Osteocyte (in vitro differentiated cells): Measurements from ENCODE around the gene RAP1GAP2. TPM values are rescaled to one million over a fixed set of nuclear protein-coding genes. Genes with fewer than 3 reads are reported as not detected.
"Not testable (repeated sequence)": the region's sequence is repeated elsewhere in the genome, so short reads cannot be mapped to it uniquely, and the experiment has no call there.

Experiments
- DNase-seq: peaks from one replicate; pipeline ENCODE4 v3.0.0; 2021; ENCODE audit warnings: mixed read lengths; ENCODE audit not compliant: unreplicated experiment; ENCODE audit errors: extremely low spot score
- H3K27ac Mint-ChIP-seq: one replicate; pipeline ENCODE4 v1.8.0; 2021; ENCODE audit warnings: mild to moderate bottlenecking, mixed read lengths; ENCODE audit not compliant: unreplicated experiment
- H3K27me3 Mint-ChIP-seq: one replicate; pipeline ENCODE4 v1.8.0; 2021; ENCODE audit warnings: mixed read lengths; ENCODE audit not compliant: unreplicated experiment
- H3K36me3 Mint-ChIP-seq: one replicate; pipeline ENCODE4 v1.8.0; 2021; ENCODE audit warnings: mixed read lengths; ENCODE audit not compliant: unreplicated experiment
- H3K4me1 Mint-ChIP-seq: one replicate; pipeline ENCODE4 v1.8.0; 2021; ENCODE audit warnings: mixed read lengths; ENCODE audit not compliant: unreplicated experiment
- H3K4me3 Mint-ChIP-seq: one replicate; pipeline ENCODE4 v1.8.0; 2021; ENCODE audit warnings: mild to moderate bottlenecking, moderate library complexity, mixed read lengths; ENCODE audit not compliant: unreplicated experiment
- H3K9me3 Mint-ChIP-seq: one replicate; pipeline ENCODE4 v1.8.0; 2021; ENCODE audit warnings: mixed read lengths; ENCODE audit not compliant: unreplicated experiment
- total RNA-seq: library from RNA; stranded (reverse); gene quantifications from 2 replicates; pipeline ENCODE4 v1.2.1, GENCODE V29; 2021
- TF ChIP-seq, protein P1 (sequence below): fragments of 200-600 bp; sonication (generic); IDR thresholded peaks from 2 replicates; pipeline ENCODE4 v1.5.0; 2021; ENCODE audit warnings: antibody characterized with exemption, mild to moderate bottlenecking, moderate library complexity

Gene RAP1GAP2
- total RNA-seq, 1 donor from 2014 or later = 6.3 TPM

DNA sequence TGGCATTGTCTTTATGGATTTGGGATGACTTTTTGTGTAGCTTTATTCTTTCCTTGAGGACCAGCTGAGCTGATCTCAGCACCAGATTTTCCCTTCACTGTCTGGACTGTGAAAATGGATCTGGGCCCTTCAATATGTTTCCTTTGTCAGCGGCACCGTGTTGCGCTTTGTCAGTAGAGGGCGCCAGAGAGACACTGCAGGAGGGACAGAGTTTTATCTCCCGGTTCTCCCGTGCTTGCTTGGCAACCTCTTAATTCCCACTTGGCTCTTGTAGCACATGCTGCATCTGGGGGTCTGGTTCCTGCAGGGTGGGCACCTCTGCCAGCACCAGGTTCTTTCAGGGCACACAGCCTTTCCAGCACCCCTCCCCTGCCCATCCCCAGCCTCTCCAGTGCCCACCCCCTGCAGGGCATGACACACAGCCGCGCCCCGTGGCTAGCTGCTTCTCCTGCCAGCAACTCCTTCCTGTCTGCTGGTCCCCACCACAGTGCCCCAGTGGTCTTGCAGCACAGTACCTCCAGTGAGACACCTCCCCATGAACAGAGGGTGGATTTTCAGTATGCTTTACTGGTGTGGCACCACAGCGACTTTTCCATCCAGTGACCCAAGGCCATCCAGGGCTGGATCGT lies 247.6 kb downstream of the RAP1GAP2 start:
- H3K27me3 Mint-ChIP-seq = peaks cover 15% of the 10 kb centered on the region
- H3K4me3 Mint-ChIP-seq = no peak overlapping the region
- H3K36me3 Mint-ChIP-seq = no peaks in the 10 kb centered on the region
- H3K4me1 Mint-ChIP-seq = peaks cover 6% of the 10 kb centered on the region
- TF ChIP-seq, protein P1, sequence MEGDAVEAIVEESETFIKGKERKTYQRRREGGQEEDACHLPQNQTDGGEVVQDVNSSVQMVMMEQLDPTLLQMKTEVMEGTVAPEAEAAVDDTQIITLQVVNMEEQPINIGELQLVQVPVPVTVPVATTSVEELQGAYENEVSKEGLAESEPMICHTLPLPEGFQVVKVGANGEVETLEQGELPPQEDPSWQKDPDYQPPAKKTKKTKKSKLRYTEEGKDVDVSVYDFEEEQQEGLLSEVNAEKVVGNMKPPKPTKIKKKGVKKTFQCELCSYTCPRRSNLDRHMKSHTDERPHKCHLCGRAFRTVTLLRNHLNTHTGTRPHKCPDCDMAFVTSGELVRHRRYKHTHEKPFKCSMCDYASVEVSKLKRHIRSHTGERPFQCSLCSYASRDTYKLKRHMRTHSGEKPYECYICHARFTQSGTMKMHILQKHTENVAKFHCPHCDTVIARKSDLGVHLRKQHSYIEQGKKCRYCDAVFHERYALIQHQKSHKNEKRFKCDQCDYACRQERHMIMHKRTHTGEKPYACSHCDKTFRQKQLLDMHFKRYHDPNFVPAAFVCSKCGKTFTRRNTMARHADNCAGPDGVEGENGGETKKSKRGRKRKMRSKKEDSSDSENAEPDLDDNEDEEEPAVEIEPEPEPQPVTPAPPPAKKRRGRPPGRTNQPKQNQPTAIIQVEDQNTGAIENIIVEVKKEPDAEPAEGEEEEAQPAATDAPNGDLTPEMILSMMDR = peak; percentile 19
- no peak overlapping the region for H3K27ac Mint-ChIP-seq
- H3K9me3 Mint-ChIP-seq = peaks cover 7% of the 10 kb centered on the region
- DNase-seq = peak; percentile 81

DNA sequence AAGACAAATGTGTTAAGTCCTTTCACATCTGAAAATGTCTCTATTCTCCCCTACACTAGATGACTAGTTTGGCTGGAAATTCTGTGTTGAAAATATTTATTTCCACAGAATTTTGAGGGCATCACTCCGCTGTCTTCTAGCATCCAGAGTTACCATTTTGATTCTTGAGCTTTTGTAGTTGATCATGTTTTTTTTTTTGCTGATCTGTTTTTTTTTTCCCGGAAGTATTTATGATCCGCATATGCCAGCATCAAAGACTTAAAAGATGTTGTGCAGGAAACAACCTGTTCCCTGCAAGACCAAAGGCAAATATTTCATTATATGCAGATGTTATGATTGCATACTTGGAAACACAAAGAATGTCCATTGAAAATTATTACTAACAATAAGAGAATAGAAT lies 250.5 kb downstream of the RAP1GAP2 start:
- Mint-ChIP-seq H3K9me3 (peaks cover 7% of the 10 kb centered on the region), H3K36me3 (no peaks in the 10 kb centered on the region), H3K27me3 (peaks cover 12% of the 10 kb centered on the region), H3K27ac (no peak overlapping the region), H3K4me3 (no peak overlapping the region), H3K4me1 (peaks cover 11% of the 10 kb centered on the region)
- TF ChIP-seq, protein P1 = no peak
- DNase-seq = no peak

DNA sequence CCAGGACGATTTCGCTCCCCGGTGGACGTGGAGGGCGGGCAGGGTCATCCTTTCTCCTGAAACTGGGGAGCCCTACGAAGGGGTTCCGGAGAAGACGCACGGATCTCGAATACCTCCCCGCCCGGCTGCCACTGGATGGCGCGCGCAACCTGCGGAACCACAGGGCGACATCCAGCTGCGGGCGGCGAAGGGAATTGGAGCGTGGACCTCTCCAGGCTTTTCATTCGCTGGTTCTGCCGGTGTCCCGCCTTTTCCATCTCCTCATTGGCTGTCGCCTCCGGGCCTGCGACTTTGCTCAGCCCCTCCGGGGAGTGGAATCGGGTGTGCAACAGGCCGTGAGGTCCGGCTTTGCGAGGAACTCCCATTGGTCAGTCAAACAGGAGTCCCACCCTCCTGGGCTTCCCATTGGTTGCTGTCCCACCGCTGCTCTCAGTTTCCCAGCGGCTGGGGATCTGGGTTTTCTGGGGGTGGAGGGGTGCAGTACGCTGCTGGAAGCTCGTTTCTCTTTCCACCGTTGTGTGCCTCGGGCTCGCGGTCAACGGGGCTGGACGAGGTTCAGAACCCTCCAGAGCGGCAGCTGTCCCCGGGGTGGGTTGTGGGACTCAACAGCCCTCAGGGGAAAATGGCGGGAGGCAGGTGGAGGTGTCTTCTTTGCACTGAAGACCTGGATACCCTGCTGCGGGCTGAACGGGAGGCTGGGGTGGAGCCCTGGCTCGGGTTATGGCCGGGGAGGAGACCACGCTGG lies 252.7 kb downstream of the RAP1GAP2 start:
- peak; percentile 99 for DNase-seq
- Mint-ChIP-seq H3K4me1 (peaks cover 11% of the 10 kb centered on the region), H3K27me3 (peaks cover 12% of the 10 kb centered on the region), H3K27ac (peak overlapping the region; percentile 85), H3K9me3 (peaks cover 7% of the 10 kb centered on the region), H3K4me3 (peak overlapping the region; percentile 91), H3K36me3 (no peaks in the 10 kb centered on the region)
- TF ChIP-seq, protein P1 = peak; percentile 81

DNA sequence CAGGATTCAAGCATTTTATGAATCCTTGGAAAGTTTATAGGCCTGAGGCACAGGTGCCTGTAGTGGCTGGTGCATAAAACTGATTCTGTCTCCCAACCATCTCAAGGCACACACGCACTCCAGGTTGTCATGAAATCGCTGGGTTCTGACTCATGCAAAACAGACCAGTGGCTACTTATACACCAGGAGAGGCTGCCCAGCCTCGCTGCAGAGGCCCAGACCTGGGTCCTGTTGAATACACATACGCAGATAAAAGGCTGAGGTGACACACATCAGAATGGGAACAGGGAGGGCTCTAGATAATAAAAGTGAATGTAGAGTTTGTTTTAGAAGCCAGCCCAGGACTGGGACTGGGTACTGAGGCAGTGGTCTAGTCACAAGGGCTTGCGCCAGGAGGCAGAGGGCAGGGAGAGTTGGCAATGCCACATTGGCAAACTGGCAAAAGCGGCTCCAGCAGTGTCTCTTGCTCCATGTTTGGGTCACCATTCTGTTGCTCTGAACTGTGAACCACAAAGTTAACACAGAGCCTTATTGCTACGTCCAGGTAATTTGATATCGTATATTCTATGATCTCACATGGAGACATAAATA lies 253.6 kb downstream of the RAP1GAP2 start:
- Mint-ChIP-seq H3K4me3 (peak overlapping the region; percentile 91), H3K27me3 (peaks cover 12% of the 10 kb centered on the region), H3K9me3 (peaks cover 1% of the 10 kb centered on the region), H3K36me3 (no peaks in the 10 kb centered on the region), H3K4me1 (peaks cover 11% of the 10 kb centered on the region), H3K27ac (no peak overlapping the region)
- DNase-seq = no peak
- TF ChIP-seq, protein P1 = no peak

DNA sequence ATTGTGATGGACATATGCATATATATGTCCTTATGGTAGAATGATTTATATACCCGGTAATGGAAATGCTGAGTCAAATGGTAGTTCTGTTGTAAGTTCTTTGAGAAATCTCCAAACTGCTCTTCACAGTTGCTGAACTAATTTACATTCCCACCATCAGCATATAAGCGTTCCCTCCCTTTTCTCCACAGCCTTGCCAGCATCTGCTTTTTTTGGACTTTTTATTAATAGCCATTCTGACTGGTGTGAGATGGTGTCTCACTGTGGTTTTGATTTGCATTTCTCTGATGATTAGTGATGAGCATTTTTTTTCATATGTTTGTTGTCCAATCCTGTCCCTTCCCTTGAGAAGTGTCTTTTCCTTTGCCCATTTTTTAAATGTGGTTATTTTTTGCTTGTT lies 258.6 kb downstream of the RAP1GAP2 start:
- not testable (repeated sequence) for H3K27me3 Mint-ChIP-seq, H3K27ac Mint-ChIP-seq, H3K36me3 Mint-ChIP-seq, H3K4me3 Mint-ChIP-seq, H3K9me3 Mint-ChIP-seq, H3K4me1 Mint-ChIP-seq, DNase-seq

DNA sequence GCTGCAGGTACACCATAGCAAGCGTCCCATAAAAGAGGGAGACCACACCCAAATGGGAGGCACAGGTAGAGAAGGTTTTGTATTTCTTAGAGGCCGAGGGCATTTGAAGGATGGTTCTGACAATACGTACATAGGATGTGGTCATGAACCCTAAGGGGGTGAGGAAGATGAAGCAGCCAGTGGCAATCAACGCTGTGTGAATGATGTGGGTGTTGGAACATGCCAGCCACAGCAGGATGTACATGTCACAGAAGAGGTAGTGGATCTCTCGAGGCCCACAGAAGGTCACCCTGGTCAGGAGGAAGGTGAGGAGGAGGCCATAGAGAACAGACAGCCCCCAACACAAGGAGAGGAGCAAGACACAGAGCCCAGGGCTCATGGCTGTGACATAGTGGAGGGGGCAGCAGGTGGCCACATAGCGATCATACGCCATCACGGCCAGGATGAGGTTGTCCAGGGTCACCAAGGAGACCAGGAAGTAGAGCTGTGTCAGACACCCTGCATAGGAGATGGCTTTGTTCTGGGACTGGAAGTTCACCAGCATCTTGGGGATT lies 266.7 kb downstream of the RAP1GAP2 start:
- not testable (repeated sequence) for H3K36me3 Mint-ChIP-seq, H3K4me1 Mint-ChIP-seq, DNase-seq, H3K9me3 Mint-ChIP-seq, H3K27me3 Mint-ChIP-seq, H3K27ac Mint-ChIP-seq, H3K4me3 Mint-ChIP-seq

DNA sequence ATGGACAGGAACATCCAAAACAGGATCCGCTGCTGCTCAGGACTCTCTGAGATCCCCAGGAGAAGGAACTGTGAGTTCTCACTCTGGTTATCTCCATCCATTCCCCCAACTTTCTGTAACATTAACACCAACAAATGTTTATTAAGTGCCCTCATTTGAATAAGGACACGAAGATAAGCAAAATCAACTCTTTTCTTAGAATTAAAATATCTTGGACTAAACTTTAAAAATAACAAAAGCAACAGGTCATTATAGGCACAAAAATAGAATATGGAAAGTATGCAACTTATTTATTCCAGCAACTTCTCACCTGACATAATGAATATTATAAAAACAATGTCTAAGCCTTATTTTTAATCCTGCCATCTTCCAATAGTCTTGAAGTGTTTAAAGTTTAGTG lies 267.3 kb downstream of the RAP1GAP2 start, which contains the start of gene OR1D5:
TSS of gene OR1D5 (minus strand) at position 101 of the 400 bp plus-strand sequence. CDS start at position 101, 0 bp downstream.
- not testable (repeated sequence) for H3K36me3 Mint-ChIP-seq, DNase-seq, H3K4me3 Mint-ChIP-seq, H3K4me1 Mint-ChIP-seq, H3K9me3 Mint-ChIP-seq, H3K27me3 Mint-ChIP-seq, H3K27ac Mint-ChIP-seq

DNA sequence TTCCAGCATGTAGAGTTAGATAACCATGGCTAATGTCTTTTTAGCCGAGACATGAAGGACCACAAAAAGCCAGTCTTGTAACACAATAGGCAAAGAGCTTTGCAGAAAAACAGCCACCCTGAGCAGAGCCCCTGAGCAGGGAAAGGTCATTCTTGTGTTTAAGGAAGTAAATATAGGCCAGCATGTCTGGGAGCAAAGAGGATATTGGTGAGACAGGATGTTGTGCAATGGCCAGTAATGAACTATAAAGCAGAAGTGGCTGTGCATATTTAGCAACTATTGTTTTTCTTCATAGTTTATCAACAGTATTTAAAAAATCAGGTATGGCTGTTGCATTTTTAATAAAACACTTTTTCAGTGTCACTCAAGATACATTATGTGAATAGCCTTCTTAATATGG lies 269.0 kb downstream of the RAP1GAP2 start:
- H3K4me1 Mint-ChIP-seq, H3K27ac Mint-ChIP-seq, DNase-seq, H3K36me3 Mint-ChIP-seq, H3K9me3 Mint-ChIP-seq, H3K4me3 Mint-ChIP-seq, H3K27me3 Mint-ChIP-seq: not testable (repeated sequence)
